Lower leg skin (tissue), 3 donors: ENCODE results near the gene RUNX1.

Source experiments
- CTCF ChIP-seq, 3 donors: fragments of 450-650 bp; IDR thresholded peaks; one replicate each; pipeline ENCODE4 v1.5.1; 2016; ENCODE audit warnings: antibody characterized with exemption in 3 of 3, mild to moderate bottlenecking in 3 of 3, moderate library complexity in 2 of 3
- POLR2A ChIP-seq, 2 donors: fragments of 450-650 bp; IDR thresholded peaks; one replicate each; pipeline ENCODE4 v1.6.1; 2016 to 2017; ENCODE audit warnings: antibody characterized with exemption in 2 of 2, mild to moderate bottlenecking in 1 of 2, moderate library complexity in 1 of 2

- TF ChIP-seq CTCF (IDR thresholded peaks at IDR 0.05): no peak
- no peak for TF ChIP-seq POLR2A (IDR thresholded peaks at IDR 0.05)
Measured at GRCh38 chr21:34946916-34947534, 102.1 kb downstream of the RUNX1 start.
